Measurements from ENCODE around the gene TIE1. TPM values are rescaled to one million over a fixed set of nuclear protein-coding genes. Genes with fewer than 3 reads are reported as not detected.

The TIE1 gene
- total RNA-seq, 2 donors from 2014 or later = 23.6 to 51.7 TPM

DNA sequence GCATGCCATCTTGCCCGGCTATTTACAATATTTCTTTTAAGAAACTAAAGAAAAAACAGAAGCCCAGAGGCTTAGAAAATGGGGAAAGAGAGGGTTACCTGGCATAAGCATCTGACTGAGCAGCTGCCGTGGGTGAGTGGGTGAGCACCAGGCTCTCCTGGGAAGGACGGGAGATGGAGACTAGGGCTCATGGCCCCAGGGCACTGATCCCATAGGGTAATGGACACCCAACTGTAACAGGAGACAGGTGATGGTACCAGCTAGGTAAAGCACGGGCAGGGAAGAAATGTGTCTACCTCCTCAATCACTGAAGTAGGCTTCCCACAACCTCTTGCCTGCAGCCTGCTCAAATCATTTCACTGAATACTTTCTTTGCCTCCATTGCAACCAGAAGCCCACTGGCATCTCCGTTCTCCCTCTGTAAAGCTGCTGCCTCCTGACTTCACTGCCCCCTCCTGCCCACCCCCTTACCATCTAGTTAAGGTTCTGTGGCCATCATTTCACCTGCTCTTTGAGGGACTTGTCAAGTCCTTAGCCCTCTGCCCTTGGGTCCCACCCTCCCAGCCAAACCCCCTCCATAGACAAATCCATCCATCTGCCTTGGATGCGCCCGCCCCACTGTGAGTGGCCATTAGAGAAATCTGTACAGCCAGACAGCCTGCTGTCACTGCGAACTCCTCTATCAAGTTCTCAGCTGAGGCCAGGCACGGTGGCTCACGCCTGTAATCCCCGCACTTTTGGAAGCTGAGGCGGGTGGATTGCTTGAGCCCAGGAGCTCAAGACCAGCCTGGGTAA, 24.8 kb upstream of the TIE1 start:
- H3K4me1 ChIP-seq = peaks cover 0 to 11% of the 10 kb centered on the region in 2 donors
- no peak overlapping the region for H3K27ac ChIP-seq
- H3K27me3 ChIP-seq = no peaks in the 10 kb centered on the region
- no peak for DNase-seq (ENCODE audit: low spot score)
- TF ChIP-seq, protein P1, sequence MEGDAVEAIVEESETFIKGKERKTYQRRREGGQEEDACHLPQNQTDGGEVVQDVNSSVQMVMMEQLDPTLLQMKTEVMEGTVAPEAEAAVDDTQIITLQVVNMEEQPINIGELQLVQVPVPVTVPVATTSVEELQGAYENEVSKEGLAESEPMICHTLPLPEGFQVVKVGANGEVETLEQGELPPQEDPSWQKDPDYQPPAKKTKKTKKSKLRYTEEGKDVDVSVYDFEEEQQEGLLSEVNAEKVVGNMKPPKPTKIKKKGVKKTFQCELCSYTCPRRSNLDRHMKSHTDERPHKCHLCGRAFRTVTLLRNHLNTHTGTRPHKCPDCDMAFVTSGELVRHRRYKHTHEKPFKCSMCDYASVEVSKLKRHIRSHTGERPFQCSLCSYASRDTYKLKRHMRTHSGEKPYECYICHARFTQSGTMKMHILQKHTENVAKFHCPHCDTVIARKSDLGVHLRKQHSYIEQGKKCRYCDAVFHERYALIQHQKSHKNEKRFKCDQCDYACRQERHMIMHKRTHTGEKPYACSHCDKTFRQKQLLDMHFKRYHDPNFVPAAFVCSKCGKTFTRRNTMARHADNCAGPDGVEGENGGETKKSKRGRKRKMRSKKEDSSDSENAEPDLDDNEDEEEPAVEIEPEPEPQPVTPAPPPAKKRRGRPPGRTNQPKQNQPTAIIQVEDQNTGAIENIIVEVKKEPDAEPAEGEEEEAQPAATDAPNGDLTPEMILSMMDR (IDR thresholded peaks at IDR 0.05) = no peak
- no peaks in the 10 kb centered on the region for H3K9me3 ChIP-seq
- H3K36me3 ChIP-seq = no peaks in the 10 kb centered on the region
- H3K4me3 ChIP-seq = no peak overlapping the region

DNA sequence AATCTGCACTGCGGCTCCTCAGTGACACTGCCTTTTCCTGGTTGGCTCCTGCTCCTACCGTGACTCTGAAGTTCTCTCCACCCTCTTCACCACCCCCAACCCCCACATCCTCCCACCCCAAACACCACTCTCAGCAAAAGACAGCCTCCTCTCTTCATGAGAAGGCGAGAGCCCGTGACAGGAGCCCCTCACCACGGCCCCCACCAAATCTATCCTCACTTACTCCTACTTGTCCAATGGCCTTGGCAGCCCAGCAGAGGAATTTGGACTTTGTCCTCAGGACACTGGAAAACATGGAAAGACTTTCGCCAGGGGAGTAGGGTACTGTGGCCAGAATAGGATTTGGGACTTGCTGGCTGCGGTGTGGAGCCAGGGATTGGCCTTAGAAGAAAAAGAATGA, 24.1 kb upstream of the TIE1 start:
- TF ChIP-seq, protein P1 (IDR thresholded peaks at IDR 0.05) = no peak
- Histone ChIP-seq H3K27me3 (no peaks in the 10 kb centered on the region), H3K4me3 (no peak overlapping the region), H3K27ac (no peak overlapping the region), H3K4me1 (peaks cover 0 to 11% of the 10 kb centered on the region in 2 donors), H3K36me3 (no peaks in the 10 kb centered on the region), H3K9me3 (no peaks in the 10 kb centered on the region)
- DNase-seq (ENCODE audit: low spot score) = no peak

DNA sequence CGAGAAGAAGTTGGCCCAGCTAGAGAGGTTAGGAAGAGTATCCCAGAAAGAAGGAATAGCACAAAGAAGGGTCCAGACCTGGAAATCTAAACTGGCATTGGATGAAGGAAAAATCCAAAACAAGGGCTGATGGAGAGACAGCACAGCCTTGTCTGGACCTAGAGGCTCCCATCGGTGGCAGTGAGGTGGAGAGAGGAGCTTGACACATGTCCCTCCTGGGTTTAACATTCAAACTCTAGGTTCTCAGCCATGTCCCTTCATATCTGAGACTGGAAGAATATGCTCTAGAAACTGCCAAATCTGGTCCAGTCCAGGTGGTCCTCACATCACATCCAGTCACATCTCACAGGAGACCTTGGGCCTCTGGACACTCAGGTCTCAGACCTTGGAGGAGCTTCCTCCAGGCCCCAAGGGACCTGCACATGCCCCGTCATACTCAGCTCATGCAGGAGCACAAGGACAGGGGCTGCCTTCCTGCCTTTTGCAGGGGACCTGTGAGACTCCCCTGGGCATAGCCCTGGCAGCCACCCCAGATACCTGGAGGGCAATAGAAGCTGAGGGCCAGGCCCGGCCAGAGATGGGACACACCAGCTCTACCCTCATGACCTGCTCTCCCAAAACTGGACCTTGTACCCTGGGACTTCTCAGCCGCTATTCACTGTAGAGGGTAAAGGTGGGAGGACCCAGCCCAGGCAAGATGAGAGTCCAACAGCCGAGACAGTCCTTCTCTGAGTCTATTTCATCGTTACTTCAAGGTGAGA, 23.5 kb upstream of the TIE1 start:
- H3K9me3 ChIP-seq = no peaks in the 10 kb centered on the region
- H3K36me3 ChIP-seq = no peaks in the 10 kb centered on the region
- TF ChIP-seq, protein P1 (IDR thresholded peaks at IDR 0.05) = no peak
- no peak overlapping the region for H3K4me3 ChIP-seq
- no peak overlapping the region for H3K27ac ChIP-seq
- H3K27me3 ChIP-seq = no peaks in the 10 kb centered on the region
- peaks cover 0 to 11% of the 10 kb centered on the region in 2 donors for H3K4me1 ChIP-seq
- DNase-seq (ENCODE audit: low spot score) = no peak

DNA sequence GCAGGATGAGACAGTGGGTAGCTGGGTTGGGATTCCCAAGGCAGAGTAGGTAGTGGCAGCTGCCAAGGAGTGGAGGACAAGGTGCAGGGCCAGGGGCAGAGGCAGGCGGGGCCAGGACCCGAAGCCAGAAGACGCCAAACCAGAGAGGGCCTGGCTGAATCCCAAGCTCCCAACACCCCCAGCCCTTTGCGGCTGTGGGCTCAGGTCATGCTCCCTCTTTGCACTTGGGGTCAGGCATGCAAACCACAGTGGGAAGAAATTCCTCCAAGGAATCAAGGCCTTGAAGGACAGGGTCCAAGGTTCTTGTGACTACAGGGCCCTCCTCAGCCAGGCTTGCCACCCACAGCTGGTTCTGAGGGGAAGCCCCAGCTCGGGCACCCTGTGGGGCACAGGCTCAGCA, 21.6 kb upstream of the TIE1 start:
- TF ChIP-seq, protein P1 (IDR thresholded peaks at IDR 0.05) = no peak
- Histone ChIP-seq H3K27ac (no peak overlapping the region), H3K4me3 (no peak overlapping the region), H3K36me3 (no peaks in the 10 kb centered on the region), H3K9me3 (no peaks in the 10 kb centered on the region), H3K4me1 (peaks cover 0 to 5% of the 10 kb centered on the region in 2 donors), H3K27me3 (no peaks in the 10 kb centered on the region)
- no peak for DNase-seq (ENCODE audit: low spot score)

DNA sequence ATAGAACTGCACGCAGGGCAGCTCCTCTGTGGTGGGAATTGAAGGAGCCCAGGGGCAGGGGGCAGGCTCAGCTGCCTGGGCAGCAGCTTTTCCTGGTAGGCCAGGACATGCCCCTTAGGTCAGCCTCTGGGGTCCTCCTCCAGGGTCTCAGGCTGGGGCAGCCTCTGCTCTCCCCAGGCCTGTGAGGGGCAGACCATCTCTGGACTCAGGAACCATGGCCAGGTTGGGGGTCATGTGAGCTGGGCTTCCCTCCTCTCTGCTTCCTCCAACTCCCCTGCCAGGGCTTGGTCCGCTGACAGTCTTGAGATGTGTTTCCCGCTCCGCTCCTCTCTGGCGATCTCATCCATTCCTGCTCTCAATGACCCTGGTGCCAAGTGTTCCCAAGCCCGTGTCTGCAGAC, 21.1 kb upstream of the TIE1 start:
- Histone ChIP-seq H3K27ac (no peak overlapping the region), H3K27me3 (no peaks in the 10 kb centered on the region), H3K36me3 (no peaks in the 10 kb centered on the region), H3K9me3 (no peaks in the 10 kb centered on the region), H3K4me1 (no peaks in the 10 kb centered on the region), H3K4me3 (no peak overlapping the region)
- TF ChIP-seq, protein P1 (IDR thresholded peaks at IDR 0.05) = no peak
- no peak for DNase-seq (ENCODE audit: low spot score)
